8988T (cell line): ENCODE results near the gene PHF21A.
A peak's percentile ranks its signal among the peaks of the same experiment; 100 is the strongest.

ENCODE experiments used
- DNase-seq: peaks from one replicate; pipeline ENCODE4 v3.0.0; 2011

Gene PHF21A

GRCh38 chr11:45973601-45974000 is 147.7 kb downstream of the PHF21A start:
- DNase-seq, result no peak

DNA sequence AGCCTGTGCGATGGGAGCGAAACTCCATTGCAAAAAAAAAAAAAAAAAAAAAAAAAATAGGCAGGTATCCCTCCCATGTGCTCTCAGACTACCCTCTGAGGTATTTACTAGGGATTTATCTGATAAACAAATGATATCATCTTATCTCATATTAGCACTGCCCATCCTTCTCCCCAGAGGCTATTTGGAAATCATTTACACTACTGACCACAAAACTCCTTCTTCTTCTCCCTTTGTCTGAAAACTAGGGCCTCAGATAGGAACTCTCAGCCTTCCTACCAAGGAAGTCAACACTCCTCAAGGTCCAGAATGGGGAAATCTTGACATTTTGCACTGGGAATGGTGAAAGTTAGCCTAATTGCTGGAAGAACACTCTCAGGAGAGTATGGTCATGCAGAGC is 152.4 kb downstream of the PHF21A start:
- no peak for DNase-seq

GRCh38 chr11:45967506-45967905 is 153.7 kb downstream of the PHF21A start:
- no peak for DNase-seq

- DNase-seq, result peak; percentile 29
Observed at GRCh38 chr11:45964911-45965389, 156.3 kb downstream of the PHF21A start.

DNA sequence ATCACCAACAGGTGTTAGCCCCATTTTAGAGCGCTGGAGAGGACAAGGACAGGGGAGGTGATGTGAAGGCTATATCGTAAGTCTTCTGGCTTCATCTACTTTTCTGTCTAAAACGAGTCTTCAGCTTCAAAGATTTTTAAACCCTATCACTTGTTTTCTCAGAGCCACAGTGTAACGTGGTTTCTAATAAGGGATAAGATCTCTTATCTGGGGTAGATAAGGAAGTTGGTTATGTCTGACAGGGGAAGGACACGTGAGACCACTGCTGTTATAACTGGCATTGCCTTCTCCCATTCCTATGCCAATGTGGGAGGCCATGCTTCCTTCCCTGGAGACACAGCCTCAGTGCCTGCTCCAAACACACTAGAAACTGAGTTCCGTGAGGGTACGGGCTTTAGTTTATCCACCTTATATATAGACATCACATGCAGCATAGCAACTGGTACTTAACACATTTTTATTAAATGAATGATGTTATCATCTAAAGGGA is 159.5 kb downstream of the PHF21A start:
- no peak for DNase-seq

- no peak for DNase-seq
Observed at GRCh38 chr11:45960387-45961095, 160.7 kb downstream of the PHF21A start.

DNA sequence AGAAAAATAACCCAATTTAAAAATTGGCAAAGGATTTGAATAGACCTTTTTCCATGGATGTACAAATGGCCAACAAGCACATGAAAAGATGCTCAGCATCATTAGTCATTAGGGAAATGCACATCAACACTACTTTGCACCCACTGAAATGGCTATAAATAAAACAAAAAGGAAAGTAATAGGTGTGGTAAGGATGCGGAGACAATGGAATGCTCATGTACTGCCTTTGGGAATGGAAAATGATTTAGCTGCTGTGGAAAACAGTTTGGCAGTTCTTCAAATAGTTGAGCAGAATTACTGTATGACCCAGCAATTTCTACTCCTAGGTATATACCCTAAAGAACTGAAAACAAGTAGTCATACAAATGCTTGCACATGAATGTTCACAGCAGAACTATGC is 161.4 kb downstream of the PHF21A start:
- DNase-seq, result no peak

DNA sequence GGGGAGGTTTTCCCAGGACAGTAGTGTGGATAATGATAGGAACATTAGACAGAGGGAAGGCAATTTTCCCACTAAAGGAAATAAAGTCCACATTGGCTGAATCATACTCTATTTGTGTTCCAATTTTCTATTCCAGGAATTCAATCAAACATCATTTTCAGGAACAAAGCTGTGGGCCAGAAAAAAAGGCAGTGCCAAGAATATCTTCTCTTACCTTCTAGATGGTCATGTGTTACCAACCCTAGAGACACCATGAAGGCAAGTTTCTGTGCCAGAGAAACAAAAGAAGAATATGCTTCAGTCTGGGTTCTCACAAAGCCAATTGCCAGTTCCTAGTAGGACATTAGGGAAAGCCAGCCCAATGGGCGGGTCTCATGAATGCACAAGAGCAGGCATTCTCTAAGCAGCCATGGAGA is 171.3 kb downstream of the PHF21A start:
- no peak for DNase-seq

- DNase-seq, result no peak
Observed at GRCh38 chr11:45948356-45948755, 172.9 kb downstream of the PHF21A start.

DNA sequence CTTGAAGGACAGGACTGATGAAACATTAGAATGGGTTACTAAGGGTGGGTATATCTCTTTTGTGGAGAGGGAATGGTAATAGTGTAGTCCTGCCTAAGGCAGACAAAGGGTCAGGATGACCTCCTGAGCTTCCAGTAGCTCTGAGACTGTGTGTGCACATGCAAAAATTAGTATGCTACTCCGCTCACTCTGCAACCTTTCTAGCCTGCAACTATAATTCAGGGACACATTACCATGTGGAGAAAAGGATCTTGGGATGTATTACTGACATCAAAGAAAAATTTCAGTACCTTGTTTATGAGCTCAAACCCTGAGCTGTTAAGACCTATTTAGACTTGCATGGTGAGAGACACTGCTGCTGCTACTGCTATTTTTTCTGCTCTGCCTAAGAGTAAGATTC is 173.4 kb downstream of the PHF21A start:
- DNase-seq, result no peak

DNA sequence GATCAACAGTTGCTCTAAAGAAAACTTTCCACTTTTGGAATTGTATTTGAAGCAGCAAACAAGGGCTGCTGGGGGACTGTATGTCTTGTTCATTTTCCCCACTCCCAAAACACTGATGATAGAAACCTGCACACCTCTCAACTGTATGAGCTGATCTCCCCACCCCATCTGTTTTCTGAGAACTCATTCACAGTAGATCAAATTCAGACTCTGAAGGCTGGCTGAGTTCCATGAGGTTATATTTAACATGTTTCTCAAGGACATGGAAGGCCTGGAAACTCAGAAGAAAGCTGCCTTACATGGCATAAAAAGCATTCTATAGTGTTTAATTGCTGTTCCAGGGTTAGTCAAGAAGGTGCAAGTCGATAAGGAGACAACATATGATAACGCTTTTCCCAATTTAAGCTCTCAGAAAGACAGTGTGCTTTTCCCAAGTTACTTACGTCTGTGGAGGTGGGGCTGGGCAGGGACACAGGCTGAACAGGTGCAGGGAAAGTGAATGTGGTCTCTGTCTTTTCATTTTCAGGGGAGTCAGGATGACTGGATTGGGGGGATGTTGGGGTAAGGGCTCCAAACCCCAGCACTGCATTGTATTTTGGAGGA is 175.8 kb downstream of the PHF21A start:
- DNase-seq, result no peak

GRCh38 chr11:45942381-45942780 is 178.9 kb downstream of the PHF21A start:
- no peak for DNase-seq

DNA sequence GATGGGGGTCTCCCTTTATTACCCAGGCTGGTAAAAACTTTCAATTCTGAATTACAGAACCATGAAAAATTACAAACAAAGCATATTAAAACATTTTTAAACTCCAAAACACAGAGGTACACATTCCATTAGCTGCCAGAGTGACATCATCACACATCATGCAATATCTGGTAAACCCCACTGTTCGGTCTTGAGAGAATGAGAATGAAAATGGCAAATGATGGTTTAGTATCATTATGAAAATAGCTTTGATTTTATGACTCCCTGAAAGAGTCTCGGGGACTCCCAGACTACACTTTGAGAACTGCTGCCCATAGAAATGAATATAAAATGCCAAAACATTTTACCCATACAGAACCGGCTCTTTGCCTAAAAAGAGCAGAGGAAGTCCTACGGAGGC is 180.0 kb downstream of the PHF21A start:
- DNase-seq, result no peak

DNA sequence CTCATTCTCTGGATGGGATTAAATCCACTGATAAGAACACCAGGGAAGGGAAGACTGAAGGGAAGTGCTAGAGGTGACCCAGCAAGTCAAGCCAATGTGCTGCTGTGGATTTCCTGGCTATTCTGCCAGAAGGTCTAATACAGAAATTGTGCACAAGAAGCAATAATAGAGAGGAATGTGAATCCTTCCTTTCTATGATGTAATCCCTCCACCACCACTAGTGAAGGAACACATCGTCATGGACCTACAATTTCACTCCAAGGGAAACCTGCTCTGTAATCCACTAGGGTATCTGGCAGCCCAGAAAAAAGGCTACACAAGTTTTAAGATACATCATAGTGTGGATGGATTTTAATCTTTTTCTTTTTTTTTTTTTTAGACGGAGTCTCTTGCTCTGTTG is 181.4 kb downstream of the PHF21A start:
- DNase-seq, result no peak

GRCh38 chr11:45937916-45938315 is 183.3 kb downstream of the PHF21A start:
- no peak for DNase-seq

- no peak for DNase-seq
Observed at GRCh38 chr11:45936511-45937054, 184.7 kb downstream of the PHF21A start.

DNA sequence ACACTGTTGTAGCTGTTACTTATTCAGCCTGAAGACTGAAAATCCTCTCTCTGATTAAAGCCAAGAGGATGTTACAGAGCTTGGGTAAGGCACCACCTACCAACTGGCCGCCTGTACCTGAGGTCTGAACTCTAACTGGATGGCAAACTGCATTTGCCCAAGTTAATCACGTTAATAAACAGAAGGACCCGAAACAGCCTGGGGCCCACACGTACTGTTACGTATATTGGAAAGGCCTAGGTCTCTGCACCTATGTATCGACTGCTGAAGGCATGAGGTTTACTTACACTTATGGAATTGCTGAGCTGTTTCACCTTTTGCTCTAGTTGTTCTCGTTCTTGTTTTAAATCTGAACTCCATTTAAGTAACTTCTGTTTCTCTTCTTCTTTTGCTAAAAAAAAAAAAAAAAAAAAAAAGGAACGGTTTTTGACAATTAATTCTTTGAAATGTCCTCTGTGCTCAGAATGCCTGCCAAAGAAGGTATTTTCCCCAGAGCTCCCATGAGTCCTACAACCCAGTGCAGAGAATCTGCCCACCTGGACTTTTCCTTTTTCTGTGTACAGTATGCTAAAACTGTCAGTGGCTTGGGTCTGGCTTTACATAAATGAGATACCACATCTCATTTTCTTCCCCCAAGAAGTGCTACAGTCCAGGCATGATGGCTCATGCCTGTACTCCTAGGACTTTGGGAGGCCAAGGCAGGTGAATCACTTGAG is 185.7 kb downstream of the PHF21A start:
- no peak for DNase-seq

DNA sequence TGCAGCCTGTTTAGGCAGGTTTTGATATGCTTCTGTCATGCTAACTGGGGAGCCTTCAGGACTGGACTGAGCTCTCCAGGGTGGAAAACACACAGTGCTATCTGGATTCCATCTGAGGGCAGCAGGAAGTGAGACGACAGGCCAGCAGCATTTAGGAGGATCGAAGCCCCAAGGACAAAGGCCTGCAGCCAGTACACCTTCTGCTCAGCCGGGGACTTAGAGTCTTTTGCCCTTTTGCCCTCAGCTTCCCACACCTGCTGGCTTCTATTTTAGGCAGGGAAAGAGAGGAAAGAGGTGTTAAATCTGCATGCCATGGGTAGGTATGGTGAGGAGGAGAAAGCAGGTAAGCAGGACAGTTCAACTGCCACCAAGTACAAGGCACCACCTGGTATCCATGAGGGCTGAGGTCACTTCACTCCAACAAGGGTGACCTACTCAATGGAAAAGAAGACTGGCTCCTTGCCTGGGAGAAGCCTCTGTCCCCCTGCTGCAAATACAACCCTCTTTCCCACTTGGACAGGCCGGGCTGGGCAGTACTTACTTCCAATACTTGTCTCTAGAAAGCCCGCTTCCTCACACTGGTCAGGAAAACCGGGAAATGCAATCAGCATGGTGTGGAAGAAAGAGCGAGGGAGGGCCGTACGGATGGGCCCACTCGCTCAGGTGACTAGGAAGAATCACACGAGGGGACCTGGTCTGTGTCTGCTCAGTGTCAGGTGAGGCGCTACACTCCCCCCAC is 186.5 kb downstream of the PHF21A start:
- DNase-seq, result no peak

DNA sequence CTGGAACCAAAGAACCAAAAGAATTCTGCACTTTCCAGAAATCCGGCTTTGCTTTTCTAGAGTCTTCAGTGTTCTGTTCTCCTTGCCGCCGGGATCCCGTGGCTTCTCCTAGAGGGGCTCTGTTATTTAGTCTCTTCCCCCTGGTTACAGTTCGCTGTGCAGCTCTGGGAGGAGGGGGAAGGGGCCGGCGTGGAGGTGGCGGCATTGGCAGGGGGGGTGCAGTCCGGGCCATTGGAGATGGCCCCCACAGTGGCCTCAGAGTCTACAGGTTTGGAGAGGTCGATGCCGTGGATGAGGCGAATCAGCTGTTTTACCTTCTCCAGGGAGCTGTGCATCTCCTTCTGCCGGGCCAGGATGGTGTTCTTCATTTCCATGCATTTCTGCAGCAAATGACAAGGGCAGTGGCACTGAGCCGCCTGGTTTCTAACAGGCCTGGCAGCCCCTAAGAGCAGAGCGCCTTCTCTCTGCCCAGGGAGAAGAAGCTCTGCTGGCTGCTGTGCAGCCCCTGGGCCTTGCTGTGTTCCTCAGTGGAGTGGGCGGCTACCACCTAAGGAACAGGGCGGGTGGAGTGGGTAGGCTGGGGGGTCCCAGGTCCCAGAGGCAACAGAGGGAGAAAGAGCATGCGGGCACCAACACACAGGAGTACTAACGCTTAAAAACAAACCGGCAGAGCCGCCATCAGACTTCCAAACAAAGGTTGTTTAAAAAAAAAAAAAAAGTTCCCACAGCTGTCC is 187.2 kb downstream of the PHF21A start:
- DNase-seq, result no peak

DNA sequence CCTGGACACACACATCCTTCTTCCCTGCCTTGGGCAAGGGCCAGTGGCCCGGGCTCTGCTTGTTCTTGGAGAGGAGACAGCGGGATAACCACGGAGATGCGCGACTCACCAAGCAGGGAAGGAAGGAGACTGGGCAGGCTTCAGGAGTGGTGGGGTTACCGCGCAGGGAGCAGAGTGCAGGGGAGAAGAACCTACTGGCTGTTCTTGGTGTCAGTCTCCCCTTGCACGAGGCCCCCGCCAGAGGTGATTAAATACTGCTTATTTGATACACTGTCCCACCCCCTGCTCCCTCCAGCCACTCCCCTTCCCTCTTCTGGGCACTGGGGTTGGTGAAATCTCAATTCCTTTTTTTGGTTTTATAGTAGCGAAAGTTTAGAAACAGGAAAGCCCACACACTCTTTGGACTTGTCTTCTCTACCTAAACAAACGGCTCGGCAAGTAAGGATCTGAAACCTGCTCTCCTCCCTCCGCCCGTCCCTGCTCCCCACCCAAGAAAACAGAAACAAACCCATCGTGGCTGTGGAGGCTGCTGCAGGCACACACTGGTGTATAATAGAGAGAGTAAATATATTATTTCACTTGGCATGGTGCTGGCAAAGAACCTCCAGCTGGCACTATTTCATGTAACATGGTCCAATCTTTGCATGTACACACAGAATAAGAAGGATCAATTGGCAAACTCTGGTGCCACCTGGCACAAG is 188.0 kb downstream of the PHF21A start:
- no peak for DNase-seq

- no peak for DNase-seq
Observed at GRCh38 chr11:45932217-45932616, 189.0 kb downstream of the PHF21A start.

GRCh38 chr11:45931739-45932138 is 189.5 kb downstream of the PHF21A start:
- no peak for DNase-seq
